CD8-positive, alpha-beta memory T cell (primary cell): ENCODE results near the gene SPTBN4. TPM values are rescaled to one million over a fixed set of nuclear protein-coding genes. Genes with fewer than 3 reads are reported as not detected.

Experiments
- CTCF ChIA-PET: fragments of 350-600 bp; sonication (Branson Sonifier 250); formaldehyde crosslinking; loops from one replicate; lab custom pipeline; 2021; ENCODE audit warnings: antibody characterized with exemption; lab: Charles Lee
- POLR2A ChIA-PET: fragments of 350-600 bp; sonication (Branson Sonifier 250); formaldehyde crosslinking; loops from one replicate; lab custom pipeline; 2021; ENCODE audit warnings: antibody characterized with exemption; lab: Charles Lee
- DNase-seq, 5 donors: peaks; one replicate each; pipeline versions ENCODE4 v3.0.0 to v3.0.0-alpha.2; 2020 to 2022; ENCODE audit warnings: mixed read lengths in 1 of 5
- H3K27ac ChIP-seq: one replicate; pipeline ENCODE4 v1.7.0; 2013; ENCODE audit warnings: low read depth, mild to moderate bottlenecking, low read length, moderate library complexity
- H3K27me3 ChIP-seq: 2 replicates; pipeline ENCODE4 v1.7.0; 2013; ENCODE audit warnings: low read length, mild to moderate bottlenecking; ENCODE audit not compliant: insufficient read depth, poor library complexity, severe bottlenecking
- H3K36me3 ChIP-seq: 2 replicates; pipeline ENCODE4 v1.7.0; 2013; ENCODE audit warnings: mild to moderate bottlenecking, low read length, moderate library complexity; ENCODE audit not compliant: insufficient read depth
- H3K4me1 ChIP-seq: 2 replicates; pipeline ENCODE4 v1.7.0; 2013; ENCODE audit warnings: mild to moderate bottlenecking, low read length, moderate library complexity; ENCODE audit not compliant: insufficient read depth
- H3K4me3 ChIP-seq: 2 replicates; pipeline ENCODE4 v1.7.0; 2013; ENCODE audit warnings: mild to moderate bottlenecking, low read length
- H3K9me3 ChIP-seq: 2 replicates; pipeline ENCODE4 v1.7.0; 2013; ENCODE audit warnings: mild to moderate bottlenecking, low read length
- H3K27ac Mint-ChIP-seq, 8 donors: one replicate each; pipeline ENCODE4 v1.8.0; 2020 to 2021; ENCODE audit warnings: mixed read lengths in 8 of 8, mild to moderate bottlenecking in 6 of 8, inconsistent platforms in 3 of 8, moderate library complexity in 3 of 8
- H3K27me3 Mint-ChIP-seq, 2 donors: one replicate each; pipeline ENCODE4 v1.8.0; 2020 to 2021; ENCODE audit warnings: mixed read lengths in 2 of 2, mild to moderate bottlenecking in 1 of 2, moderate library complexity in 1 of 2
- H3K36me3 Mint-ChIP-seq, 3 donors: one replicate each; pipeline ENCODE4 v1.8.0; 2020 to 2021; ENCODE audit warnings: mixed read lengths in 3 of 3, inconsistent platforms in 1 of 3, mild to moderate bottlenecking in 1 of 3
- H3K4me1 Mint-ChIP-seq, 3 donors: one replicate each; pipeline ENCODE4 v1.8.0; 2020 to 2021; ENCODE audit warnings: mixed read lengths in 3 of 3, inconsistent platforms in 1 of 3, mild to moderate bottlenecking in 1 of 3
- H3K4me3 Mint-ChIP-seq, 7 donors: one replicate each; pipeline ENCODE4 v1.8.0; 2020 to 2021; ENCODE audit warnings: mixed read lengths in 7 of 7, mild to moderate bottlenecking in 6 of 7, moderate library complexity in 4 of 7, inconsistent platforms in 2 of 7
- H3K9me3 Mint-ChIP-seq, 5 donors: one replicate each; pipeline ENCODE4 v1.8.0; 2020 to 2022; ENCODE audit warnings: mixed read lengths in 5 of 5, mild to moderate bottlenecking in 3 of 5, moderate library complexity in 2 of 5, inconsistent platforms in 1 of 5
- polyA plus RNA-seq: library from polyadenylated mRNA; unstranded; fragments of 300-500 nt; fragmentation: Illumina TruSeq; gene quantifications from one replicate; pipeline ENCODE4 v1.2.3, GENCODE V29; 2021
- total RNA-seq, 2 experiments: library from RNA; stranded (reverse); gene quantifications; one replicate each; pipeline ENCODE4 v1.2.3, GENCODE V29; 2021

Gene SPTBN4
- total and polyA plus RNA-seq, 3 experiments from 2014 or later = 0.49 to 1.2 TPM; not detected in 1

DNA sequence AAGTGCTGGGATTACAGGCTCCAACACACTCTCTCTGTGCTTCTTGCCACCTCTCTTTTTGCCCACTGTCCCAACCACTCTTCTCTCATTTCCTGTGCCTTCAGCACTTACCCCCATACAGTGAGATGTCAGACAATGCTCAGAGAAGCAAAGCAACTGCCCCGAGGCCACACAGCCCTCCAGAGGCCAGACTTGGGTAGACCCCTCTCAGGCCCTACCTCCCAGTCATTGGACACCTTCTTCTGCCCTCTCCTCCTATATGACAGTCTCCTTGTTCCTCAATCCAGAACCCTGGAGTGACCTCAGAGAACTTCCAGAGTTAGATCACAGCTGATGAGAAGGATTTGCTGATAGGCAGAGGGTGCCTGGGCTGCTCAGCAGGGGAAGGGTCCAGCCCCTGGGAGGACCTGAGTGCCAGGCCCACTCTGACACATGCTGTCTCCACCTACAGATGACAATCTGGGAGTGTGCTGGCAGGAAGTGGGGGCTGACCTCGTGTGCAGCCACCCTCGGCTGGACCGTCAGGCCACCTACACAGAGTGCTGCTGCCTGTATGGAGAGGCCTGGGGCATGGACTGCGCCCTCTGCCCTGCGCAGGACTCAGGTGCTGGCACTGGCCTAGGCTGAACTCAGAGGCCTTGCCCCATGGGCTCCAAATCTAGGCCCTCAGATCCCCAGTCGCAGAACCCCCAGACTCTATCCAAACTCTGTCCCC is 158.8 kb downstream of the SPTBN4 start:
- Mint-ChIP-seq H3K36me3 (peaks cover 5 to 58% (median 21%) of the 10 kb centered on the region in 3 donors), H3K4me1 (no peaks in the 10 kb centered on the region), H3K27ac (peak overlapping the region in 5 of 8 donors; percentile 13 to 84 (median 76)), H3K9me3 (no peaks in the 10 kb centered on the region), H3K27me3 (no peaks in the 10 kb centered on the region), H3K4me3 (no peak overlapping the region)
- no peak overlapping the region for H3K4me3 ChIP-seq
- H3K36me3 ChIP-seq = peaks cover 3% of the 10 kb centered on the region
- no peak overlapping the region for H3K27ac ChIP-seq
- H3K27me3 ChIP-seq = no peaks in the 10 kb centered on the region
- no peaks in the 10 kb centered on the region for H3K9me3 ChIP-seq
- ChIA-PET CTCF (interaction anchor here (2.6 kb wide), 1 partner anchor 9 kb away, joined by 13 read pairs; no protein-coding TSS in a partner anchor), POLR2A (interaction anchor here (0.6 kb wide), 1 partner anchor 19 kb away, joined by 3 read pairs; no protein-coding TSS in a partner anchor)
- peak in 1 of 5 donors; percentile 27 for DNase-seq
- no peaks in the 10 kb centered on the region for H3K4me1 ChIP-seq

Other genes starting within 250 kb of the SPTBN4 start
- gene TTC9B, start 248.6 kb upstream of the SPTBN4 start, total RNA-seq = not detected
- gene TTC9B, start 248.6 kb upstream of the SPTBN4 start, polyA plus RNA-seq = not detected
- gene CCNP, start 240.3 kb upstream of the SPTBN4 start, total RNA-seq = under 1 TPM in 1 of 2 experiments, not detected in 1; 0.11 TPM
- gene CCNP, start 240.3 kb upstream of the SPTBN4 start, polyA plus RNA-seq = not detected
- gene AKT2, start 181.7 kb upstream of the SPTBN4 start, total RNA-seq = 100 to 1,000 TPM; 124 to 132 TPM
- gene AKT2, start 181.7 kb upstream of the SPTBN4 start, polyA plus RNA-seq = 27.0 TPM
- gene C19orf47, start 118.6 kb upstream of the SPTBN4 start, total RNA-seq = 10 to 100 TPM; 25.4 to 29.5 TPM
- 9.5 TPM for gene C19orf47, start 118.6 kb upstream of the SPTBN4 start, polyA plus RNA-seq
- gene PLD3, start 118.3 kb upstream of the SPTBN4 start, total RNA-seq = 10 to 100 TPM; 48.2 to 53.0 TPM
- 73.6 TPM for gene PLD3, start 118.3 kb upstream of the SPTBN4 start, polyA plus RNA-seq
- gene HIPK4, start 76.8 kb upstream of the SPTBN4 start, total RNA-seq = not detected
- gene HIPK4, start 76.8 kb upstream of the SPTBN4 start, polyA plus RNA-seq = not detected
- 1 to 10 TPM; 1.4 to 1.6 TPM for gene PRX, start 53.6 kb upstream of the SPTBN4 start, total RNA-seq
- 0.29 TPM for gene PRX, start 53.6 kb upstream of the SPTBN4 start, polyA plus RNA-seq
- 10 to 100 TPM; 15.9 to 17.8 TPM for gene SERTAD1, start 41.0 kb upstream of the SPTBN4 start, total RNA-seq
- 13.0 TPM for gene SERTAD1, start 41.0 kb upstream of the SPTBN4 start, polyA plus RNA-seq
- gene SERTAD3, start 22.7 kb upstream of the SPTBN4 start, total RNA-seq = 1 to 10 TPM; 7.0 to 8.5 TPM
- 9.5 TPM for gene SERTAD3, start 22.7 kb upstream of the SPTBN4 start, polyA plus RNA-seq
- 10 to 100 TPM; 17.4 to 18.9 TPM for gene BLVRB, start 1.3 kb upstream of the SPTBN4 start, total RNA-seq
- 22.8 TPM for gene BLVRB, start 1.3 kb upstream of the SPTBN4 start, polyA plus RNA-seq
- gene SHKBP1, start 109.9 kb downstream of the SPTBN4 start, total RNA-seq = 100 to 1,000 TPM; 103 to 104 TPM
- gene SHKBP1, start 109.9 kb downstream of the SPTBN4 start, polyA plus RNA-seq = 159 TPM
- gene LTBP4, start 134.4 kb downstream of the SPTBN4 start, total RNA-seq = 100 to 1,000 TPM; 103 to 111 TPM
- gene LTBP4, start 134.4 kb downstream of the SPTBN4 start, polyA plus RNA-seq = 40.0 TPM
- 10 to 100 TPM; 13.6 to 13.7 TPM for gene NUMBL, start 223.7 kb downstream of the SPTBN4 start, total RNA-seq
- gene NUMBL, start 223.7 kb downstream of the SPTBN4 start, polyA plus RNA-seq = 1.1 TPM
- gene COQ8B, start 249.9 kb downstream of the SPTBN4 start, total RNA-seq = 10 to 100 TPM; 20.6 to 25.7 TPM
- 17.3 TPM for gene COQ8B, start 249.9 kb downstream of the SPTBN4 start, polyA plus RNA-seq